C4-2B (cell line): ENCODE results near the gene CLIC4.

ENCODE experiments used
- H3K27ac ChIP-seq: fragments of 450-650 bp; 2 replicates; pipeline ENCODE4 v1.5.1; 2017
- CTCF ChIP-seq: fragments of 450-650 bp; conservative IDR thresholded peaks from 2 replicates; pipeline ENCODE4 v1.5.1; 2017; ENCODE audit warnings: mild to moderate bottlenecking
- ZFX ChIP-seq: fragments of 450-650 bp; IDR thresholded peaks from 2 replicates; pipeline ENCODE4 v1.6.1; 2017

Gene CLIC4

GRCh38 chr1:24765308-24765988 is 20.2 kb downstream of the CLIC4 start:
- TF ChIP-seq ZFX (no peak), CTCF (no peak)
- no peak overlapping the region for H3K27ac ChIP-seq

- H3K27ac ChIP-seq = no peak overlapping the region
- no peak for TF ChIP-seq ZFX
- TF ChIP-seq CTCF = no peak
Observed at GRCh38 chr1:24767351-24767750, 22.1 kb downstream of the CLIC4 start.

GRCh38 chr1:24768873-24769605 is 23.8 kb downstream of the CLIC4 start:
- TF ChIP-seq CTCF = no peak
- no peak for TF ChIP-seq ZFX
- H3K27ac ChIP-seq = no peak overlapping the region

- H3K27ac ChIP-seq = no peak overlapping the region
- TF ChIP-seq ZFX (no peak), CTCF (no peak)
Observed at GRCh38 chr1:24769656-24770651, 24.7 kb downstream of the CLIC4 start.

GRCh38 chr1:24770881-24771280 is 25.6 kb downstream of the CLIC4 start:
- H3K27ac ChIP-seq = no peak overlapping the region
- TF ChIP-seq ZFX (no peak), CTCF (no peak)

- TF ChIP-seq CTCF (no peak), ZFX (no peak)
- no peak overlapping the region for H3K27ac ChIP-seq
Observed at GRCh38 chr1:24771574-24771973, 26.3 kb downstream of the CLIC4 start.
